CD4-positive, alpha-beta memory T cell (primary cell): ENCODE data around the gene CCL13. TPM values are rescaled to one million over a fixed set of nuclear protein-coding genes. Genes with fewer than 3 reads are reported as not detected.

ENCODE experiments used
- CTCF ChIA-PET: fragments of 350-600 bp; sonication (Branson Sonifier 250); formaldehyde crosslinking; loops from one replicate; lab custom pipeline; 2021; ENCODE audit warnings: inconsistent platforms; ENCODE audit not compliant: partially characterized antibody; lab: Charles Lee
- POLR2A ChIA-PET: fragments of 350-600 bp; sonication (Branson Sonifier 250); formaldehyde crosslinking; loops from one replicate; lab custom pipeline; 2021; ENCODE audit not compliant: partially characterized antibody; lab: Charles Lee
- DNase-seq, 5 donors: peaks; one replicate each; pipeline versions ENCODE4 v3.0.0 to v3.0.0-alpha.2; 2020 to 2022; ENCODE audit warnings: mixed read lengths in 1 of 5
- H3K27ac ChIP-seq: one replicate; pipeline ENCODE4 v1.7.0; 2013; ENCODE audit warnings: low read depth, low read length
- H3K27me3 ChIP-seq: 2 replicates; pipeline ENCODE4 v1.7.0; 2013; ENCODE audit warnings: mild to moderate bottlenecking, low read length, moderate library complexity; ENCODE audit not compliant: insufficient read depth
- H3K36me3 ChIP-seq: 2 replicates; pipeline ENCODE4 v1.7.0; 2013; ENCODE audit warnings: mild to moderate bottlenecking, low read length, moderate library complexity; ENCODE audit not compliant: insufficient read depth
- H3K4me1 ChIP-seq: 2 replicates; pipeline ENCODE4 v1.7.0; 2013; ENCODE audit warnings: mild to moderate bottlenecking, low read length, moderate library complexity; ENCODE audit not compliant: insufficient read depth
- H3K4me3 ChIP-seq, 2 donors: one replicate each; pipeline ENCODE4 v1.7.0; 2013; ENCODE audit warnings: low read length in 2 of 2, mild to moderate bottlenecking in 1 of 2
- H3K9me3 ChIP-seq, 2 donors: one replicate each; pipeline ENCODE4 v1.7.0; 2013; ENCODE audit warnings: low read length in 2 of 2, control low read depth in 1 of 2; ENCODE audit not compliant: control insufficient read depth in 1 of 2
- H3K27ac Mint-ChIP-seq, 7 donors: one replicate each; pipeline ENCODE4 v1.8.0; 2020 to 2021; ENCODE audit warnings: mixed read lengths in 7 of 7, mild to moderate bottlenecking in 6 of 7, inconsistent platforms in 3 of 7, moderate library complexity in 3 of 7
- H3K27me3 Mint-ChIP-seq, 2 donors: one replicate each; pipeline ENCODE4 v1.8.0; 2020 to 2021; ENCODE audit warnings: mixed read lengths in 2 of 2
- H3K36me3 Mint-ChIP-seq, 2 donors: one replicate each; pipeline ENCODE4 v1.8.0; 2020 to 2021; ENCODE audit warnings: mixed read lengths in 2 of 2, inconsistent platforms in 1 of 2, mild to moderate bottlenecking in 1 of 2
- H3K4me1 Mint-ChIP-seq, 4 donors: one replicate each; pipeline ENCODE4 v1.8.0; 2020 to 2021; ENCODE audit warnings: mixed read lengths in 4 of 4, mild to moderate bottlenecking in 1 of 4
- H3K4me3 Mint-ChIP-seq, 8 donors: one replicate each; pipeline ENCODE4 v1.8.0; 2020 to 2021; ENCODE audit warnings: mixed read lengths in 8 of 8, mild to moderate bottlenecking in 7 of 8, moderate library complexity in 6 of 8, inconsistent platforms in 3 of 8
- H3K9me3 Mint-ChIP-seq, 8 donors: one replicate each; pipeline ENCODE4 v1.8.0; 2020 to 2021; ENCODE audit warnings: mixed read lengths in 8 of 8, mild to moderate bottlenecking in 5 of 8, inconsistent platforms in 3 of 8, moderate library complexity in 1 of 8
- intact Hi-C: fragments of 100-400 bp; cut with micrococcal nuclease; formaldehyde crosslinking; loops from one replicate; pipeline ENCODE4 v1.15.1; 2023
- polyA plus RNA-seq, 2 donors: library from polyadenylated mRNA; unstranded; fragments of 300-500 nt; fragmentation: Illumina TruSeq; gene quantifications; one replicate each; pipeline ENCODE4 v1.2.3, GENCODE V29; 2021
- total RNA-seq, 2 experiments: library from RNA; stranded (reverse); gene quantifications; one replicate each; pipeline ENCODE4 v1.2.3, GENCODE V29; 2021

CCL13 gene
- total and polyA plus RNA-seq, 4 experiments from 2014 or later: not detected

DNA sequence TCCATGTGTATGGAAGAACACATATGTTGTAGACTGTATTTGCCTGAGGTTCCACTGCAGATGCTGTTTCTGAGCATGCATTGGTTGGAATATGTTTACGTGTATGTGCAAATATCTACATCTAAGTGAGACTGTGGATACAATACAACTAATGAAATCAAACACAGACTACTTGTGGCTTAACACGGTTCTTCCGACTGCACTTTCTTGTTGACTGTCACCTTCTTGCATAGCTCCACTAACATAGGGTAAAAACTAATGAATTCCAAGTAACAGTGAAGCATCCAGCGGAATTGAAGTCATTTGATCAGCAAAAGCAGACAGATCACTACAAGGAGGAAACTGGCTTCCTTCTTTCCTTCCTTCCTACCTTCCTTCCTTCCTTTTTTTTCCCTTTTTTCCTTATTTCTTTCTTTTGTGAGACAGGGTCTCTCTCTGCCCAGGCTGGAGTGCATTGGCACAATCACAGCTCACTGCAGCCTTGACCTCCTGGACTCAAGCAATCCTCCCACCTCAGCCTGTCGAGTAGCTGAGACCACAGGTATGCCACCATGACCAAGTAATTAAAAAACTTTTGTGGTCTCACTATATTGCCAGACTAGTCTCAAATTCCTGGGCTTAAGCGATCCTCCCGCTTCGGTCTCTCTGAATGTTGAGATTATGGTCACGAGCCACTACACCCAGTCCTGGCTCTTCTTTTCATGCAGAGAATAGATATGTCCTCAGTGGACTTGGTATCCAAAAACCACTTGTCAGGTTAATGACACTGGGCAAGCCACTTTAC is 28.7 kb downstream of the CCL13 start:
- H3K27ac ChIP-seq: no peak overlapping the region
- no peaks in the 10 kb centered on the region for H3K9me3 ChIP-seq
- no peaks in the 10 kb centered on the region for H3K4me1 ChIP-seq
- Mint-ChIP-seq H3K9me3 (no peaks in the 10 kb centered on the region), H3K27ac (no peak overlapping the region), H3K27me3 (peaks cover 6 to 9% of the 10 kb centered on the region in 2 donors), H3K4me1 (peaks cover 0 to 11% (median 4%) of the 10 kb centered on the region in 4 donors), H3K36me3 (no peaks in the 10 kb centered on the region), H3K4me3 (no peak overlapping the region)
- intact Hi-C loops: no loop called here
- DNase-seq: no peak
- ChIA-PET CTCF (no interaction called here), POLR2A (no interaction called here)
- no peaks in the 10 kb centered on the region for H3K36me3 ChIP-seq
- H3K27me3 ChIP-seq: no peaks in the 10 kb centered on the region
- no peak overlapping the region for H3K4me3 ChIP-seq

DNA sequence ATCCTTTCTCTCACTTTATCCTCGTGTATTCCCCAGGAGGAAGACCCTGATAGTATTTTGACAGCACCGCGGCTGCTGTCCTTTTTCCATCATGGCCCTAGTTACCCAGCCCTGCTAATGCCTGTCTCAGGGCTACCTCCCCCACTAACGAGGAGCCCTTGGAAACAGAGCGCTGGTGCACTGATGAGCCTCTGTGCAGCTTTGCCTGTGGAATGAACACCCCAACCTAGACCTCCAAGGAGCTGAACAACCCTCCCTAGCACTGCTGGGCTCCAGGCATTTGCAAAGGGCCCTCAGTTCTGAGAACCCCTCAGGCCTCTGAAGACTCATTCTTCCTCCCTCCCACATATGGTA is 30.0 kb downstream of the CCL13 start:
- no peak overlapping the region for H3K4me3 Mint-ChIP-seq
- Histone ChIP-seq H3K4me1 (no peaks in the 10 kb centered on the region), H3K9me3 (no peaks in the 10 kb centered on the region), H3K27ac (no peak overlapping the region), H3K27me3 (no peaks in the 10 kb centered on the region), H3K36me3 (no peaks in the 10 kb centered on the region), H3K4me3 (no peak overlapping the region)
- H3K9me3 Mint-ChIP-seq: no peaks in the 10 kb centered on the region
- ChIA-PET CTCF (no interaction called here), POLR2A (no interaction called here)
- peaks cover 0 to 11% (median 4%) of the 10 kb centered on the region in 4 donors for H3K4me1 Mint-ChIP-seq
- peaks cover 6 to 7% of the 10 kb centered on the region in 2 donors for H3K27me3 Mint-ChIP-seq
- DNase-seq: no peak
- intact Hi-C loops: no loop called here
- no peaks in the 10 kb centered on the region for H3K36me3 Mint-ChIP-seq
- no peak overlapping the region for H3K27ac Mint-ChIP-seq

DNA sequence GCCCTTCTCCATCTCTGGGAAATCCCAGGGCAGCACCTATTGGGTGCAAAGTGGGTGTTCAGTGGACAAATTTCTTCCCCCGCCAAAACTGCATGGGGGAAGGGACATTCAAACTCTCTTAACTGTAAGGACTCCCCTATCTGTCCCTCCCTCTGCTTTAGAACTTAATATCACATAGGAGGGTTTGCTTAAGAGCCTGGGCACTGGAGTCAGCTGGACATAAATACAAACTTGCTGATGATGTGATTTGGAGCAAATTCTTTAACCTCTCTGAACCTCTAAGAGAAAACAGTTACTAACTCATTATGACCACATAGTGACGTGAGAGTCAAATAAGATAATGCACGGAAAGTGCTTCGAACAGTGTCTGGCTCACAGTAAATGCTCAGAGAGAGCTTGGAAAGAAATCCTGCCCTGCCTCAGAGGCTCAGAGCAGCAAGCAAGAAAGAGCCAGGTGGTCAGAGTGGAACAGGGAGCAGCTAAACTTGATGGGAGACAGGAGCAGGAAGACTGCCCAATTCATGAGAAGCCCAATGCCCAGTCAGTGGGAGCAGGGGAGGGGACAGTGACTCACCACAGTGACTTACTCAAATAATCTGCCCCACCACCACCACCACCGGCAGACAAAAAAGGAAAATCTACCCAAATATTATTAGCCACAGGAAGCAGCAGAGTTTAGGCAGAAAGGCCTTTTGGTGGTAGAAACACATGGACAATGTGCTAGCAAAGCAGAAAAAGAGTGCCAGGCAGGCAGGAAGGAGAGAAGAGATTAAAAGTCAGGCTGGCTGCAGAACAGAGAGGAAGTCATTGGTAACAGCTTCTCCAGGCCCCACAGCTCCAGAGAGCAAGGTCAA is 30.6 kb downstream of the CCL13 start:
- no peak for DNase-seq
- CTCF ChIA-PET: no interaction called here
- no peaks in the 10 kb centered on the region for H3K27me3 ChIP-seq

DNA sequence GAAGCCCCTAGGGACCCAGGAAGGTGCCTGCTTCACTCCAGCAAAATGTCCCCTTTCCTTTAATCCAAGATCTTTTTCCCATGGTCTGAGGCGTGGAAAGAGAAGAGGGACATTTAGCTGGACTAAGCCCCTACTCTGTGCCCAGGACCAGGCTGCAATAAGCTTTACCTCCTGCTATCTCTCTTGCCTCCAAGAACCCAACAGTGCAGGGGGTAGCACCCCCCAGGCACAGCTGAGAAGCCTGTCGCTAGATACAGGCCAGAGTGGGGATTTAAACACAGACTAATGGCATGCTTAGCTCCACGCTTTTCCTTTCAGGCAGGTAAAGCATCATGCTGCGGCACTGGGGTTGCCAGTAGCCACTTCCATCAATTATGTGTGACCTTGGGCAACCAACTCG is 31.3 kb downstream of the CCL13 start:
- DNase-seq: no peak
- H3K27ac ChIP-seq: no peak overlapping the region
- H3K27ac Mint-ChIP-seq: no peak overlapping the region
- intact Hi-C loops: no loop called here
- H3K36me3 ChIP-seq: no peaks in the 10 kb centered on the region
- CTCF ChIA-PET: no interaction called here
- H3K36me3 Mint-ChIP-seq: no peaks in the 10 kb centered on the region
- H3K4me1 Mint-ChIP-seq: peaks cover 0 to 11% (median 3%) of the 10 kb centered on the region in 4 donors
- H3K4me1 ChIP-seq: no peaks in the 10 kb centered on the region
- POLR2A ChIA-PET: no interaction called here
- peaks cover 6 to 7% of the 10 kb centered on the region in 2 donors for H3K27me3 Mint-ChIP-seq
- H3K27me3 ChIP-seq: no peaks in the 10 kb centered on the region
- H3K9me3 ChIP-seq: no peaks in the 10 kb centered on the region
- no peaks in the 10 kb centered on the region for H3K9me3 Mint-ChIP-seq
- no peak overlapping the region for H3K4me3 ChIP-seq
- no peak overlapping the region for H3K4me3 Mint-ChIP-seq

More for the DNA sequence above, 30.6 kb downstream of the CCL13 start:
- POLR2A ChIA-PET: no interaction called here
- intact Hi-C loops: no loop called here
- Mint-ChIP-seq H3K27ac (peak overlapping the region in 1 of 7 donors; percentile 4), H3K9me3 (no peaks in the 10 kb centered on the region), H3K27me3 (peaks cover 6 to 7% of the 10 kb centered on the region in 2 donors), H3K4me1 (peaks cover 0 to 11% (median 4%) of the 10 kb centered on the region in 4 donors), H3K4me3 (no peak overlapping the region), H3K36me3 (no peaks in the 10 kb centered on the region)
- no peaks in the 10 kb centered on the region for H3K4me1 ChIP-seq
- no peaks in the 10 kb centered on the region for H3K36me3 ChIP-seq
- no peaks in the 10 kb centered on the region for H3K9me3 ChIP-seq
- no peak overlapping the region for H3K4me3 ChIP-seq
- H3K27ac ChIP-seq: no peak overlapping the region

DNA sequence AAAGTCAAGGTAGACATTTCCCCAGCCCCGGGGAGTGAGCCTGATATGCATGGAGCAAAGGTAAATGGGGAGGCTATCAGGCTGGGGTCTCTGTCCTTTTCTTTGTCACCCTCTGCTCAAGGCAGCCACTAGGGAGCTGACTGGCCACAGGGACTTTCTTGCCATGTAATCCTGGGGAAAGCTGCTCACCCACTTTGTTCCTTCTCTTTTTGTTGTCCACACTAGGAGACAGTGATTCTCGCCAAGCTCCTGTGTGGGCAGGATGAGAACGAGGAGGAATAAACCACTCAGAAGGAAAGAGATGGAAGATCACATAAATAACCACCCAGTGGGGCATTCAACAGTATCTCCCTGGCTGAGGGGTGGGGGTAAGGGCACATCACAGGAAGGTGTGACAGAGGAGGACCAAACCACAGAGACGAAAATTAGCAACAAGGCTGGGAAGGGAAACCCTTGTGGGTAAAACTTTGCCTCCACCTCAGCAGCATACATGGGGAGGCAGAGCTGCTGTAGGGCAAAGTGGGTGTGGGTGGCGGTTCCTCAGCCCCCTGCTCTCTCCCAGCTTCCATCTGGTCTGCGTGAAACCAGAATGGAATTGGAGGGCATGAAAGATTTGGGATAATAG is 33.0 kb downstream of the CCL13 start:
- DNase-seq: no peak
- ChIA-PET POLR2A (no interaction called here), CTCF (interaction anchor here (0.9 kb wide), 1 partner anchor 21 kb away, joined by 3 read pairs; no protein-coding TSS in a partner anchor)
- Mint-ChIP-seq H3K4me1 (peaks cover 0 to 11% (median 2%) of the 10 kb centered on the region in 4 donors), H3K36me3 (no peaks in the 10 kb centered on the region), H3K27ac (no peak overlapping the region), H3K9me3 (no peaks in the 10 kb centered on the region), H3K4me3 (peak overlapping the region in 1 of 8 donors; percentile 18), H3K27me3 (peaks cover 6% of the 10 kb centered on the region in 2 donors)
- Histone ChIP-seq H3K27ac (no peak overlapping the region), H3K4me1 (no peaks in the 10 kb centered on the region), H3K27me3 (no peaks in the 10 kb centered on the region), H3K36me3 (no peaks in the 10 kb centered on the region), H3K4me3 (no peak overlapping the region), H3K9me3 (no peaks in the 10 kb centered on the region)
- intact Hi-C loops: no loop called here

DNA sequence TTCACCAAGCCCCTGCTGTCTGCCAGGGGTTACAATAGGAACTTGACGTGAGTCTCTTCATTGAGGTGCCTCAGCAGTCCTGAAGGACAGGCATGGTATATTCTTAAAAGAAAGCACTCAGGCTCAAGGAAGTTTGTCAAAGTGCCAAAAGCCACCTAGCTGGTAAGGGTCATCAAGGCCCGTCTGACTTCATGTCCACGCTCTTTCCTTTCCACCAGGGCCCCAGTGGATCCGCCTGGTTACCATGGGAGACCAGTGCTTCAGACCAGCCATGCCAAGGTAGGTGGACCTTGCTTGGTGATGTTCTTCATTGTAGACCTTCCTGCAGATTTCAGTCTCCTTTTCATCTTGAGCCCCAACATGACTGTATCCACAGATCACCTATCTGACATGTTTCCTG is 34.4 kb downstream of the CCL13 start:
- no peaks in the 10 kb centered on the region for H3K4me1 ChIP-seq
- no peak overlapping the region for H3K27ac ChIP-seq
- H3K27me3 ChIP-seq: no peaks in the 10 kb centered on the region
- no peaks in the 10 kb centered on the region for H3K36me3 ChIP-seq
- Mint-ChIP-seq H3K9me3 (no peaks in the 10 kb centered on the region), H3K36me3 (no peaks in the 10 kb centered on the region), H3K4me1 (peaks cover 0 to 11% (median 2%) of the 10 kb centered on the region in 4 donors), H3K4me3 (no peak overlapping the region), H3K27ac (no peak overlapping the region), H3K27me3 (peaks cover 4 to 6% of the 10 kb centered on the region in 2 donors)
- intact Hi-C loops: no loop called here
- H3K9me3 ChIP-seq: no peaks in the 10 kb centered on the region
- ChIA-PET CTCF (no interaction called here), POLR2A (no interaction called here)
- no peak for DNase-seq
- H3K4me3 ChIP-seq: no peak overlapping the region

DNA sequence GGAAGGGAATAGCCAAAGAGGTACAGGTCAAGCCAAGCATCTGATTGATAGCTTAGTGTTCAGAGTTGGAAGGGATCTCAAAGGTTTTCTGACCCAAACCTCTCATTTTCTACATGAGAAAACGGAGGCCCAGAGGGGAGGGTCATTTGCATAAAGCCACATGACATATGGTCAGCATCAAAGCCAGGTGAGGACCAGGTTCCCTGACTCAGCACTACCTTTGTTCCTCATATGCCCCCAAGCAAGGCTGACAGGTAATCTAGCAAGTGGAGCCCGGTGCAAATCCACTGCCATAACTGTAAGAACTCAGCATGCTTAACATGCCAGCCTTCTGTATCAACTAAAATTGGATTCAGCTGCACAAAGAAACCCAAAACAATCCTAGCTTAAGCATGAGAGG is 35.0 kb downstream of the CCL13 start:
- H3K27ac Mint-ChIP-seq: no peak overlapping the region
- CTCF ChIA-PET: no interaction called here
- H3K9me3 Mint-ChIP-seq: no peaks in the 10 kb centered on the region
- no peak for DNase-seq
- no peaks in the 10 kb centered on the region for H3K27me3 ChIP-seq
- no peak overlapping the region for H3K4me3 ChIP-seq
- POLR2A ChIA-PET: no interaction called here
- no peaks in the 10 kb centered on the region for H3K4me1 ChIP-seq
- H3K36me3 ChIP-seq: no peaks in the 10 kb centered on the region
- H3K9me3 ChIP-seq: no peaks in the 10 kb centered on the region
- peaks cover 0 to 11% (median 2%) of the 10 kb centered on the region in 4 donors for H3K4me1 Mint-ChIP-seq
- peaks cover 0 to 5% of the 10 kb centered on the region in 2 donors for H3K27me3 Mint-ChIP-seq
- H3K27ac ChIP-seq: no peak overlapping the region
- no peak overlapping the region for H3K4me3 Mint-ChIP-seq
- H3K36me3 Mint-ChIP-seq: no peaks in the 10 kb centered on the region
- intact Hi-C loops: no loop called here
